GM21447 (cell line): Measurements from ENCODE around the gene BEND6.
A peak's percentile ranks its signal among the peaks of the same experiment; 100 is the strongest.

Experiments used
- ATAC-seq: cut with Tn5 transposase; IDR thresholded peaks from one replicate; pipeline ENCODE4 v1.9.1; 2021; ENCODE audit not compliant: unreplicated experiment

The BEND6 gene

DNA sequence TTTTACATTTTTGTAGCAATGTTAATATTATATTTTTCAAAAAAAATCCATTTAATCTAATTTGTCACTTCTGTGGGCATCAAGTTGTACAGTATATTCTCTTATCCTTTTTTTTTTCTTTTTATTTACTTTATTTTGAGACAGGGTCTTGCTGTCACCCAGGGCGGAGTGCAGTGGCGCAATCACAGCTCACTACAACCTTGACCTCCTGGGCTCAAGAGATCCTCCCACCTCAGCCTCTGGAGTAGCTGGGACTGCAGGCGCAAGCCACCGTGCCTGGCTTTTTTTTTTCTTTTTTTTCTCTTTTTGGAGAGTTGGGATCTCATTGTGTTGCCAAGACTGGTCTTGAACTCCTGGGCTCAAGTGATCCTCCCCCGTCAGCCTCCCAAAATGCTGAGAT lies 14.4 kb upstream of the BEND6 start:
- no peak for ATAC-seq

- no peak for ATAC-seq
These were observed 13.9 kb upstream of the BEND6 start for GRCh38 chr6:56940977-56941376.

DNA sequence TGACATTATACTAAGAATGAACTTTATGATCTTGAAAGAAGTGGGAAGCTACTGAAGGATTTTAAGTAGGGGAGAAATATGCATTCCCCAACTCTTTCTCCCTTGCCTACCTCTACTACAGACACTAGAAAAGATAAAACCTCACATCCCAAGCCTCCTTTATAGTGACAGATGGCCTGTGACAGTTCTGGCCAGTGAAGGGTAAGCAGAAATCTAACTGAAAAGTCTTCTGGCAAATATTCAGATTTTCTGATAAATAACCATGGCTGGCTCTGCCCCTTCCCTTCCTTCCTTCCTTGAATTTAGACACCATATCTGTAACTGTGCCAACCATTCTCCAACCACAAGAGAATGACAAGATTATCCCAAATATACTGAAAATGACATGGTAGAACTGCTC lies 10.2 kb upstream of the BEND6 start:
- ATAC-seq, result no peak

DNA sequence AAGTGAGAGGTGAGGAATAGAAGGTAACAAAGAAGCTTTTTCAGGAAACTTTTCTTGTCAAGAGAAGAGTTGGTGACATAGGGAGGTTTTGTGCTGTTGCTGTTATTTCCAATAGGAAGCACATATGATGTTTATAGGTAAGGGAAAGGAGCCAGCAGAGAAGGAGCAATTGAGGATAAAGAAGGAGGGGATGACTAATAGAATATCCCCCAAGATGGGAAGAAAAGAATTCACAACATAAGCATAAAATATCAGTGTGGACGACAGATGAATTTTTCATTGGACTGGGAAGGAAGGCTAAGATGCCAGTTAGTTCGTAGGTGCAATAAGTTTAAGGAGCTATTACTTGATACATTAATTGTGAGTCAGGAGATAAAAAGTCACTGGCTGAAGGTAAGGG lies 8.5 kb upstream of the BEND6 start:
- no peak for ATAC-seq

DNA sequence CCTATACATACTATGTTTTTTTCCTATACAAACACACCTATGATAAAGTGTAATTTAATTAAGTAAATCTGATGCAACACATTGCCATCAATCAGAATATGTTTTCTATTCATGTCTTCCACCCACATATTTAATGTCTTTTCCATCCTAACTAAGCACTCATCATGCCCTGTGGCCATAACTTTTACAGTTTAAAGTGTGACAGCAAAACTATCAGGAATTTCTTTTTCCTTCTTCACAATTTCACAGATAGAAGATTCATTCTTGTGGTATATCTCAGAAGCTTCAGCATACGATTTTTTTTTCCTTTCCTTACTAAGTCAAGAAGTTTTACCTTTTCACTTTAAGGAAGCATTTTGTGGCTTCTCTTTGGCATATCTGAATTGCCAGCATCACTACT lies 7.0 kb upstream of the BEND6 start:
- ATAC-seq, result no peak

GRCh38 chr6:56949265-56949664 lies 5.6 kb upstream of the BEND6 start:
- no peak for ATAC-seq

DNA sequence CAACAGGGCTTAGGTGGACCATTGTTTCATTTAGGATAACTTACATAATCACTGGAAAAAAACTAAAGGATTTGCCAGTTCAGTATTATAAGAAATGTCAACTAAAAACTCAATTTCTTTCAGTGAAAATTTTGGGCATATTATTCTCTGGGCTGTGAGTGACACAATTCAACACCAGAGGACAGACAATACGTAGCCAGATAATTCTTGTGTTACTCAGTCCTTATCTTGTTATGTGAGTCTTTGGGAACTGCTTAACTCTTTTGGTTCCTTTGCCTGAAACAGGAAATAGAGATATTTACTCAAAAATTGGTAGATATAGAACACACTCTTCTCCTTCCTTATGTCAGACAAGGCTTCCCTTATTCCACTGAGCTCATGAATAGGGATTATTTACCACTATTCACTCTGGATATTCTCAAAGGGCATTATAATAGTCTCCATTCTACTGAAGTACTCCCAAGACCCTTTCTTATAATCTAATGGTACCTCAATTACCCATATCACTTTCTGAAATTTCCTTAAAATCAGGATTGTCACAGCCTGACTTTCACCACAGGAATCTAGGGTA lies 4.9 kb upstream of the BEND6 start:
- no peak for ATAC-seq

DNA sequence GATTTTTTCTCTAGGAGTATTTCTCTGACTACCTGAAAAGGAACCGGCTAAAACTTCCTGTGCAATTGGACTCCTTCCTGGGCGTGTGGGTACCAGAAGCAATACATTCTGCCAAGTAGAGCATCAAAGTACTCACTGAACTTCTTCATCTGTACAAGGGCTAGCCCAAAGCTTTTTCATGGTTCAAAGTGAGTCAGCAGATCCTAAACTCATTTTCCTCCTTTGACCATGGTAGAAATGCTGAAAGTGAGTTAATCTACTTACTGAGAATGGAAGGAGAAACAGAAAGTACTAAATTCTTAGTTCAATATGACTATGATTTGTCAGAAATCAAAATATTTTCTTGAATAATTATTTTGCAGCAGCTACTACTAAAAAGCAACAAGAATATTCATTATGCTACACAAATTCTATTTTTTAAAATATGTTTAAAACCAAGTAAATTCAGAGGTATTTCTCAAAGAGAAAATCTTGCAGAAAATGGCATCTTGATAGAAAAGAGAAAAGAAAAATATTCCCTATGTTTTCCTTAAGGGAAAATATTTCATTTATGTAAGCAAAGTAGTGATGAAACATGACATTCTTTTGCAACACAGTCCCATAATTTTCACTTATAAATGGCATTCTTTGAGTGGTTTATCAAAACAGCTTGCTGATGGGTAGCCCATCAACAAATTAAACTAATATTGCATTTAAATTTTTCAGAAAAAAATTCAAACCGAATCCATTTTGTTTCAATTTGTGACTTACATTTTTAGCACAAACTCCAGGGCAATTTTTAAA lies 3.7 kb upstream of the BEND6 start:
- ATAC-seq, result no peak

GRCh38 chr6:56953597-56954402 lies 1.1 kb upstream of the BEND6 start:
- ATAC-seq, result no peak

DNA sequence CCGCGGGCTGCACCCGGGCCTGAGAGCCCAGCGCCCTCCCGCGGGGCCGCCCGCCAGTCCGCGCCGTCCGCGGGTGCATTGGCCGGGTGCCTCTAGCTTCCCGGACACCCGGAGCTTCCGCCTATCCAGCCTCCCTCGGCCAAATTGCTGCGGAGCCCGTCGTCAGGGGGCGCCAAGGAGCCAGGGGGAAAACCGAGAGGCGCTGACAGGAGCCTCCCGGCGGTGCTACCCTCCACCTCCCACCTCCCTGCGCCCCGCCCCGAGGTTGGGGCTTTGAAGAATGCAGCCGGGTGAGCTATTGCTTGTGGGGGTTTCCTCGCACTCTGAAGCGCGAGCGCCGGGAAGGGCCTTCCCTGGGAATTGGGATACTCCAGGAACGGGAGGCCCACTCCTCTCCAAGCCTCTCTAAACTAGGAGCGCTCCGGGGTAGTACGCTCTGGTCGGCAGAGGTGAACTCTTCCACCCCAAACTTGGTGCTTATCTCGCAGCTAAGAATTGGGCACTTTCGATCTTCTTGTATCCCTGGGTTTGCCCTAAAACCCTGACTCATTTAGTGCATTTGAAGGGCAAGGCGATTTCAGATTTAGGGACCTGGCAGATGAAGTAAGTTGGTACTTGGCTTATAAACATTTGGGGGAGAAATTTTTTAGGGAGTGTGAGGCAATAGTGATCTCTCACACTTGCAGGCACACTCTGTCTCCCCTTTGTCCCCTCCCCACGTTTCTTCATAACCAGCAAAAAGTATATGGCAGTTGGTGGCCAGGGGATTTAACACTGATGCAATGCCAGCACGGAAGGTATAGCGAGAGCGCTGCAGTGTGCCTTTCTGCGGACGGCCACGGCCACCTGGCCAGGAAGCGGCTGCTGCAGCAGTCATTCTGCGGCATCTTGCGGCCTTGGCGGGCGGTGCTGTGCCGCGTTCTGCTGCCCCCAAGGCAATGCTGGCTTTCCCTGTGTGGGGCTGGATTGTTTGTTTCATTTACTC lies 556 bp downstream of the BEND6 start:
- peak; percentile 68 for ATAC-seq

- no peak for ATAC-seq
These were observed 1.6 kb downstream of the BEND6 start for GRCh38 chr6:56956491-56956890.

DNA sequence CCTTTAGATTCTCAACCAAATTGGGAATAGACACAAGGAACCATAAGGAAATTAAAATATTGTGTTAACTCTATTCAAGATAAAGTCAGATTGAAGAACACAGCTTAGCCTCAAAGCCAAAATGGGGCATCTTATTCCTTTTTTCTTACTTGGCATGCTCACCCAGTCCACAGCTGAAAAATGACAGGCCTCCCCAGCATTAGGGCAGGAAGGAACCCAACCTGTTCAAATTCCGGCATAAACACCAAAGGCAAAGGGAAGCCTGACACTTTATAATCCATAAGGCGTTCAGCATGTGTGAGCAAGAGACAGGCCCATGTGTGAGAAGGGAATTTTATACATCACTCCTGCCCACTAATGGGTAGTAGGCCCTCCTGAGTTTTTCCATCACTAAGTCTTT lies 2.9 kb downstream of the BEND6 start:
- no peak for ATAC-seq

- ATAC-seq, result no peak
These were observed 3.6 kb downstream of the BEND6 start for GRCh38 chr6:56958481-56958880.

DNA sequence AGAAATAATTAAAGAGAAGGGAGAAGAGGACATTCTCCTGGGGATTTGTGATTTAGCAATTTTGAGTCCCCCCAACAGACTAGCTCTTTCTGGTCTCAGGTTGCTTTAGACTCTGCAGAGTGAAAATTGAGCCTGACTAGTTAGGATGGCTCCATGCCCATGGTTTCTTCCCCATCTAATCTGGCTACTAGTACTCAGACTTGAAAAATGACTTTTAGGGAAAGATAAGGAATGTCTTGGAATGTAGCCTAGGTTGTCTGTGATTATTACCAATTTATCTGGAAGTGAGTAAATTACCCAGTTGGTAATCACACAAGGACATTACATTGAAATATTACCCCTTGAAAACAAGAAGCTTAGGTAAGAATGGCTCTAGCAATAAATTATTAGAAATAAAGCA lies 4.2 kb downstream of the BEND6 start:
- ATAC-seq, result no peak

DNA sequence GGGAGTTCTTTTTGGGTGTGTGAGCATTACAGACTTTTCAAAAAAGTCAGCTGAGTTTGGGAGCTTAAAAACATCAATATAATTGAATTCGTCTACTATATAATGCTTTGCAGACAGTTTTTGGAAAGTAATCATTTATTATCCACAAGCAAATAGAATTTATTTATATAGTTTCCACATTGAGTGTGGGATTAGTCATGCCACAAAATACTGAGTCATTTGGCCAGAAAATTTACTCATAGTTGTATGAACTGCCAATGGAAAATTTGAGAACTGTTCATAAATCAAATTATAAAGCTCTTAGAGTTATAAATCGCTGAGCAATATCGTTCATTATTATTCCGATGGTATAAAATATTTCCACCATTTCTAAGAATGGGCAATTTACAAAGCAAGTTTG lies 5.0 kb downstream of the BEND6 start:
- ATAC-seq, result no peak

GRCh38 chr6:56961151-56961550 lies 6.2 kb downstream of the BEND6 start:
- ATAC-seq, result no peak

GRCh38 chr6:56962441-56962840 lies 7.5 kb downstream of the BEND6 start:
- no peak for ATAC-seq

DNA sequence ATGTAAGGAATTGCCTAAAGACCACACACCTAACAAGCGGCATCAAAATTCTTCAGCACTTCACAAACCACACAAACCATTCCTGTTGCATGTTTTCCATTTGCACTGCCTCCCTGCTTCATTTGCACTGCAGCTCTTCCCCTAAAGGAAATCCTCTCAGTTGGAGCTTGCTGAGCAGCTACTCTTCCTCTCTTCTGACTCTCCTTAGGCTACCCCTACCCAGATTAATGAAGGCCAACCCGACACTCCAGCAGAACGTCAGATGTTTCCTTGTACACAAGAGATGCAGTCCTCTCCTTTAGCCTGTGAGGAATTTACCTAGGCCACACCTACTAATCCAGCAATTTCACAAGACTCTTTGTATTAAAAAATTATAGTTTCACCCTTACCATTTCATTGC lies 8.1 kb downstream of the BEND6 start:
- ATAC-seq, result no peak

DNA sequence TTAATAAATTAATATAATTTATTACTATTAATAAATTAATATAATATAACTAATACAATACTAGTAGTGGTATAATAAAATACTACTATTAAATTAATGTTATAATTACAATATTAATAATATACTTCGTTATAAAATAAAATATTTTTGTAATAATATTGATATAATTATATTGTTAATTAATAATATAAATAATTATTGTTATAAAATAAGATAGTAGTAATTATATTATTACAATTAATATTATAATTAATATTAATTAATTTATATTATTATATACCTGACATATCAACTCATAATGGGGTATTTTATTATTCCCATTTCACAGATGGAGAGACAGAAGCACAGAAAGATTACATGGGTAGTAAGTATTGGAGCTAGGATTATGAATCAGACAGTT lies 8.9 kb downstream of the BEND6 start:
- ATAC-seq, result no peak

- ATAC-seq, result no peak
These were observed 10.2 kb downstream of the BEND6 start for GRCh38 chr6:56965126-56965525.

- no peak for ATAC-seq
These were observed 15.9 kb downstream of the BEND6 start for GRCh38 chr6:56970849-56971248.
